Measurements from ENCODE around the gene ARHGEF6.

DNA sequence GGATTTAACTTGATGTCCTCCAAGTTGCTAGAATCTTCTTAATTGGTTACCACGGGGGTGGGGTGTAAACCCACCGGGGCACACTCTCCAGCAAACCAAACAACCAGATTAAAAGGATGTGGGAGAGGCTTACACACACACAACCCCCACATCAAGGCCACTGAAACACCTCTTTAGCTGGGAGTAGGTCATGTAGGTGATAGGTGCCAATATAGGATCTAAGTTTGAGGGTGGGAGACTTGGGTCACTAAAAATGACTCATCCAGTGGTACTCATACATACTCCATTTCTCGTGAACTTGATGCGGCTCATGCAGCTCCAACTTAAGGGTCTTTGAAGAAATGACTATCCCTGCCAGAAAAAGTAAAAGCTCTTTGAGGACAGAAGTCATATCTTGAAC lies 153.3 kb downstream of the ARHGEF6 start:
- TF ChIP-seq, protein P1, sequence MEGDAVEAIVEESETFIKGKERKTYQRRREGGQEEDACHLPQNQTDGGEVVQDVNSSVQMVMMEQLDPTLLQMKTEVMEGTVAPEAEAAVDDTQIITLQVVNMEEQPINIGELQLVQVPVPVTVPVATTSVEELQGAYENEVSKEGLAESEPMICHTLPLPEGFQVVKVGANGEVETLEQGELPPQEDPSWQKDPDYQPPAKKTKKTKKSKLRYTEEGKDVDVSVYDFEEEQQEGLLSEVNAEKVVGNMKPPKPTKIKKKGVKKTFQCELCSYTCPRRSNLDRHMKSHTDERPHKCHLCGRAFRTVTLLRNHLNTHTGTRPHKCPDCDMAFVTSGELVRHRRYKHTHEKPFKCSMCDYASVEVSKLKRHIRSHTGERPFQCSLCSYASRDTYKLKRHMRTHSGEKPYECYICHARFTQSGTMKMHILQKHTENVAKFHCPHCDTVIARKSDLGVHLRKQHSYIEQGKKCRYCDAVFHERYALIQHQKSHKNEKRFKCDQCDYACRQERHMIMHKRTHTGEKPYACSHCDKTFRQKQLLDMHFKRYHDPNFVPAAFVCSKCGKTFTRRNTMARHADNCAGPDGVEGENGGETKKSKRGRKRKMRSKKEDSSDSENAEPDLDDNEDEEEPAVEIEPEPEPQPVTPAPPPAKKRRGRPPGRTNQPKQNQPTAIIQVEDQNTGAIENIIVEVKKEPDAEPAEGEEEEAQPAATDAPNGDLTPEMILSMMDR (IDR thresholded peaks at IDR 0.05): no peak
- no peak for TF ChIP-seq POLR2A (IDR thresholded peaks at IDR 0.05)
